Dendritic cell treated with granulocyte-macrophage colony-stimulating factor and Interleukin-4, amounts not matched to agents 40 ng/mL and 50 ng/mL, for 4 days (primary cell): ENCODE measurements around the gene NPHP4.

ENCODE experiments used
- H3K27ac Mint-ChIP-seq: one replicate; pipeline ENCODE4 v1.8.0; 2022; ENCODE audit warnings: mild to moderate bottlenecking, mixed read lengths
- H3K27me3 Mint-ChIP-seq: one replicate; pipeline ENCODE4 v1.8.0; 2022; ENCODE audit warnings: mild to moderate bottlenecking, mixed read lengths
- H3K36me3 Mint-ChIP-seq: one replicate; pipeline ENCODE4 v1.8.0; 2022; ENCODE audit warnings: low read depth, mixed read lengths
- H3K4me1 Mint-ChIP-seq: one replicate; pipeline ENCODE4 v1.8.0; 2022; ENCODE audit warnings: low read depth, mixed read lengths
- H3K4me3 Mint-ChIP-seq: one replicate; pipeline ENCODE4 v1.8.0; 2022; ENCODE audit warnings: mild to moderate bottlenecking, moderate library complexity, mixed read lengths
- H3K9me3 Mint-ChIP-seq: one replicate; pipeline ENCODE4 v1.8.0; 2022; ENCODE audit warnings: mixed read lengths
- intact Hi-C: fragments of 100-400 bp; cut with micrococcal nuclease; formaldehyde crosslinking; loops from one replicate; pipeline ENCODE4 v1.15.0; 2022

The NPHP4 gene

DNA sequence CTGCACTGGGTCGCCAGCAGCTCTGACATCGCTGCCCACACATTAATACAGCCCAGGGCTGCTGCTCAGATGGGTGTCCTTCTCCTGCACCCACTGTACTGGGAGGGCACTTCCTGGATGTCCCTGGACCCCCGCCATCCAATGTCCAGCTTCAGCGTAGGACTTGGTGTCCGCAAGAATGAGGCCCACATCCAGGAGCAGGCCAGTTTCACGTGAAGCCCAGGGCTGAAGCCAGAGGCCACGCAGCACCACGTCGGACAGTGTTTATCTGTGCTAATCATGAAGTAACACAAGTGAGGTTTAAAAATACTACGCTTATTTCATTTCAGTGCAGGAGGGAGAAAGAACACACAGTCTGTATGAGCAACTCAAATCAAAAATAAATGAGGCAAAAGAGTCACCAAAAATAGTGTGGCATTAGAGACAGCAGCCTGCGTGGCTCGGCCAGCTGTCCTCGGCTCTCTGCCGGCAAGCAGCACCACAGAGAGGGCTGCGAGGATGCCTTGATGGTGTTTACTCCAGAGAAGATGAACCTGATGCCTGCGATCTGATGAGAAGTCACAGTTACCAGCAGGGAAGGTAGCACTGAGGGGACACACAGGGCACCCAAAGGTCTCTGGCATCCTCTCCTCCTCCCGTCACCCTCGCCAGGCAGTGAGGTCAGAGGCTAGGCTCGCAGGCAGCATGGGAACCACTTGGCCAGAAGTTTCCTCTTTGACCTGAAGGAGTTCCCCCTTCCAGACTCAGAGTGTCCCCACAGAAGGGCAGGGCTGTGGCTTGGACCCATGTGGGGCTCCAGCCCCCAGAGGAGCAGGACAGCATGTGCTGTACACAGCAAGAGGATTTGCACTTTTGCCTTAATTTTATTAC, 22.1 kb upstream of the NPHP4 start:
- H3K27me3 Mint-ChIP-seq, result no peaks in the 10 kb centered on the region
- H3K27ac Mint-ChIP-seq, result peak overlapping the region; percentile 35
- intact Hi-C loops, result no loop called here
- H3K4me3 Mint-ChIP-seq, result no peak overlapping the region
- peaks cover 27% of the 10 kb centered on the region for H3K4me1 Mint-ChIP-seq
- H3K9me3 Mint-ChIP-seq, result no peaks in the 10 kb centered on the region
- H3K36me3 Mint-ChIP-seq, result peaks cover 12% of the 10 kb centered on the region

- H3K27me3 Mint-ChIP-seq, result no peaks in the 10 kb centered on the region
These were observed 21.3 kb upstream of the NPHP4 start for GRCh38 chr1:6013491-6013890.

DNA sequence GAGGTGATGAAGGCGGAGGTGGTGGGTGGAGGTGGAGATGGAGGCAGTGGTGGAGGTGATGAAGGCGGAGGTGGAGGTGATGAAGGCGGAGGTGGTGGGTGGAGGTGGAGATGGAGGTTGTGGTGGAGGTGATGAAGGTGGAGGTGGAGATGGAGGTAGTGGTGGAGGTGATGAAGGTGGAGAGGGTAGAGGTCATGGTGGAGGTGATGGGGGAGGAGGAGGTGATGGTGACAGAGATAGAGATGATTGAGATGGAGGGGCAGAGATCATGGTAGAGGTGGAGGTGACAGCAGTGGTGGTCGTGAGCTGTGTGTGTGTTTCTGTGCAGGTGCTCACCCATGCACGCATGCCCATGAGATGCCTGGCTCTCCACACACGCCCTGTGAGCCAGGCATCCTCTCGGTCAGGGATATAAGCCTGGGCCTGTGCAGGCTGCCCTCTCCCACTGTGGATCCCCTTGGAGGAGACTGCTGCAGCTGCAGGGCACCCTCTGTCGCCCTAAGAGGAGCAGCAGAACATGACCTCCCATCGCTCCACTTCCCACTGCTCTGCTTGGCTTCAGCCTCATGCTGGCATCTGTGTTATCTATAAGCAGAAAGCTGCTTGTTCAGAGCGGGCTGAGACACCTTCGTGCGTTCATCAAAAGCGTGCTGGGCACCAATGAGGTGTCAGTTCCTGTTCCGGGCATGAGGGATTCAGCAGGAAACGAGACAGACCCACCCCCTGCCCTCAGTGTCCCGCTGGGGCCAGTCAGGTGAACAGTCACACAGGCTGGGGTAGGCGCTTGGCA, 20.5 kb upstream of the NPHP4 start:
- Mint-ChIP-seq H3K9me3 (no peaks in the 10 kb centered on the region), H3K4me1 (peaks cover 36% of the 10 kb centered on the region), H3K36me3 (peaks cover 12% of the 10 kb centered on the region), H3K27me3 (no peaks in the 10 kb centered on the region), H3K27ac (no peak overlapping the region), H3K4me3 (no peak overlapping the region)
- intact Hi-C loops, result no loop called here

More at GRCh38 chr1:6013491-6013890, 21.3 kb upstream of the NPHP4 start:
- Mint-ChIP-seq H3K9me3 (no peaks in the 10 kb centered on the region), H3K27ac (no peak overlapping the region), H3K4me3 (no peak overlapping the region), H3K36me3 (peaks cover 12% of the 10 kb centered on the region), H3K4me1 (peaks cover 35% of the 10 kb centered on the region)
- intact Hi-C loops, result no loop called here

DNA sequence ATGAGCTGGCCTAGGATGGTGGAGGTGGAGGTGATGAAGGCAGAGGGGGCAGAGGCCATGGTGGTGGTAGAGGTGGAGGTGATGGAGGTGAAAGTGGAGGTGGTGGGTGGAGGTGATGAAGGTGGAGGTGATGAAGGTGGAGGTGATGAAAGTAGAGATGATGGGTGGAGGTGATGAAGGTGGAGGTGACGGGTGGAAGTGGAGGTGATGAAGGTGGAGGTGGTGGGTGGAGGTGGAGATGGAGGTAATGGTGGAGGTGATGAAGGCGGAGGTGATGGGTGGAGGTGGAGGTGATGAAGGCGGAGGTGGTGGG, 19.7 kb upstream of the NPHP4 start:
- Mint-ChIP-seq H3K4me1 (peaks cover 43% of the 10 kb centered on the region), H3K27me3 (no peaks in the 10 kb centered on the region), H3K27ac (no peak overlapping the region), H3K9me3 (no peaks in the 10 kb centered on the region), H3K36me3 (peaks cover 12% of the 10 kb centered on the region), H3K4me3 (no peak overlapping the region)
- intact Hi-C loops, result no loop called here

DNA sequence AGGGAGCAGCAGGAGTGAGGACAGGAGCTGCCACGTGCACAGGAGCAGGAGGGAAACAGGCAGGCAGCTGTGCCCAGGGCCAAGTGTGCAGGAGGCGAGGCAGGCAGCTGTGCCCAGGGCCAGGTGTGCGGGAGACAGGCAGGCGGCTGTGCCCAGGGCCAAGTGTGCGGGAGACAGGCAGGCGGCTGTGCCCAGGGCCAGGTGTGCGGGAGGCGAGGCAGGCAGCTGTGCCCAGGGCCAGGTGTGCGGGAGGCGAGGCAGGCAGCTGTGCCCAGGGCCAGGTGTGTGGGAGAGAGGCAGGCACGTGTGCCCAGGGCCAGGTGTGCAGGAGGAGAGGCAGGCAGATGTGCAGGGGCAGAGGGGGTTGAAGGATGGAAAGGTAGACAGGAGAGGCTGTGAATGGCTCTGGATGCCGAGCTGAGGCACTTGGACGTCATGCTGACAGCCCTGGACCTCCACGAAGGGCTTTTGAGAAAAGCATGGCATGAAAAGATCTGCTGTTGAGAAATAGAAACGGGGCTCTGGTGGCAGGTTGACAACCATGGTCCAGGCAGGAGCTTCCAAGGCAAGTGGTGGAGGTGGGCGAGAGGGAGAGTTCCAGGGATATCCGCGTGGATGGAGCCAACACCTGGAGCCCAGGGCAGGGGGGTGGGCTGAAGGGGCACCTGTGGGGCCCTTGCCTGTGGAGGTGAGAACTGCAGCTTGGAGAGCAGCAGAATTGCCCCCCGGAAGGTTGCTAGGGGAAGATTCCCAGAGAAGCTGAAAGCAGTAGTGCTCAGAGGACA, 19.1 kb upstream of the NPHP4 start:
- H3K27me3 Mint-ChIP-seq, result no peaks in the 10 kb centered on the region
- peaks cover 12% of the 10 kb centered on the region for H3K36me3 Mint-ChIP-seq
- no peak overlapping the region for H3K27ac Mint-ChIP-seq
- H3K4me1 Mint-ChIP-seq, result peaks cover 43% of the 10 kb centered on the region
- H3K9me3 Mint-ChIP-seq, result no peaks in the 10 kb centered on the region
- intact Hi-C loops, result no loop called here
- no peak overlapping the region for H3K4me3 Mint-ChIP-seq

DNA sequence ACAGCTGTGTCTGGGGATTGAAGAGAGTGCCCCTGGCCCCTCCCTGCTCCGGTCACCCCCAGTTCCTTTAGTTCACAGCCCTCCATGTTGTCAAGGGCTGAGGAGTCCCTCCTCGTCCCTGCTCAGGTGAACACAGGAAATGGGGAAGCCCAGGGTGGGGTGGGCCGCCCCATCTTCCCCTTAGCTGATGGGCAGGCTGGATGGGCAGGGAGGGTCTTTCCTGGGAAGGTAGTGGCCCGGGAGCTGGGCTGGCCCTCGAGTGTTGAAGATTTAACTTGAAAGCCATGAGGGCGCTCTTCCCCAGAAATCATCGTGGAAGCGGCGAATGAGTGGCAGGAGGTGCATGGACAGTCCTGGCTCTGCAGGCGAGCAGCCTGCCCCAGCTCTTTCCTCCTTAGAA, 18.3 kb upstream of the NPHP4 start:
- no peaks in the 10 kb centered on the region for H3K27me3 Mint-ChIP-seq
- H3K9me3 Mint-ChIP-seq, result no peaks in the 10 kb centered on the region
- no peak overlapping the region for H3K4me3 Mint-ChIP-seq
- peaks cover 42% of the 10 kb centered on the region for H3K4me1 Mint-ChIP-seq
- peaks cover 12% of the 10 kb centered on the region for H3K36me3 Mint-ChIP-seq
- intact Hi-C loops, result no loop called here
- H3K27ac Mint-ChIP-seq, result no peak overlapping the region

DNA sequence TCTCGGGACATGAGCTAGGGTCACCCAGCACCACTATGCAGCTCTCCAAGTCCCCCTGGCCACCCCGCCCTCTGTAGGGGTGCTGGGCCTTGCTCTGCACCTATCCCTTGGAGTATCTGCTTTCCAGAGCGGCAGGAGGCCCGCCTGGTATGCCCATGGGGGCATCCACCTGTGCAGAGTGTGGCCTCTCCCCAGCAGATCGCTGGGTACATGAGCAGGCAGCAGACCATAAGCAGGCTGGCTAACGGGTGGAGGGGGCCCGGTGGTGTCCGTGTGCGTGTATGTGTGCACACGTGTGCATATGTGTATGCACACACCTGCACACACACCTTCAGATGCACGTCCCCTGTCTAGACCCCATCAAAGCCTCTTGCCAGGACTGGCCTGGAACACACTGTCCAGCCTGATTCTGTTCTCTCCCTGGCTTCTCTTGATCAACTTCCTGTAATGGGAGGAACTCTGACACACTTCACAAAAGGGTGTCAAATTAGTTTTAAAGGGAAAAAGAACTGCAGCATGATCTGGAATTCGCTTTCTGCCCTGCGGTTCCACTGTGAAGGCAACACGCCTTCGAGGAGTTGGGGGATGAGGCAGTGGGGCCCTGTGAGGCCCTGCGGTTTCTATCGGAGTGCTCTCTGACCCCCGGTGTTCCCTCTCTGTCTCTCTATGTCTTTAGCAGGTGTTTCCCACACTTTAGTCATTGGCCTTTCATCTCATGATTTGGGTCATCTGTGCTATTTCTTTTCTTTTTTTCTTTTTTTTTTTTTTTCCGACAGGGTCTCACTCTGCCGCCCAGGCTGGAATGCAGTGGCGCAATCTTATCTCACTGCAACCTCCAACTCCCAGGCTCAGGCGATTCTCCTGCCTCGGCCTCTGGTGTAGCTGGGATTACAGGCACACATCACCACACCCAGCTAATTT, 17.2 kb upstream of the NPHP4 start:
- H3K9me3 Mint-ChIP-seq, result no peaks in the 10 kb centered on the region
- peaks cover 30% of the 10 kb centered on the region for H3K4me1 Mint-ChIP-seq
- H3K27ac Mint-ChIP-seq, result no peak overlapping the region
- intact Hi-C loops, result no loop called here
- peaks cover 12% of the 10 kb centered on the region for H3K36me3 Mint-ChIP-seq
- no peaks in the 10 kb centered on the region for H3K27me3 Mint-ChIP-seq
- no peak overlapping the region for H3K4me3 Mint-ChIP-seq

GRCh38 chr1:6008696-6009095, 16.5 kb upstream of the NPHP4 start:
- Mint-ChIP-seq H3K9me3 (no peaks in the 10 kb centered on the region), H3K27me3 (no peaks in the 10 kb centered on the region), H3K4me1 (peaks cover 23% of the 10 kb centered on the region), H3K27ac (no peak overlapping the region), H3K4me3 (no peak overlapping the region), H3K36me3 (peaks cover 9% of the 10 kb centered on the region)
- intact Hi-C loops, result no loop called here

GRCh38 chr1:6008084-6008415, 15.8 kb upstream of the NPHP4 start:
- Mint-ChIP-seq H3K27me3 (no peaks in the 10 kb centered on the region), H3K36me3 (peaks cover 9% of the 10 kb centered on the region), H3K9me3 (no peaks in the 10 kb centered on the region), H3K27ac (no peak overlapping the region), H3K4me1 (peaks cover 20% of the 10 kb centered on the region), H3K4me3 (no peak overlapping the region)
- intact Hi-C loops, result no loop called here

GRCh38 chr1:6007318-6008083, 15.3 kb upstream of the NPHP4 start:
- H3K27ac Mint-ChIP-seq, result no peak overlapping the region
- intact Hi-C loops, result no loop called here
- H3K27me3 Mint-ChIP-seq, result no peaks in the 10 kb centered on the region
- no peaks in the 10 kb centered on the region for H3K9me3 Mint-ChIP-seq
- H3K36me3 Mint-ChIP-seq, result peaks cover 11% of the 10 kb centered on the region
- H3K4me3 Mint-ChIP-seq, result no peak overlapping the region
- peaks cover 20% of the 10 kb centered on the region for H3K4me1 Mint-ChIP-seq

DNA sequence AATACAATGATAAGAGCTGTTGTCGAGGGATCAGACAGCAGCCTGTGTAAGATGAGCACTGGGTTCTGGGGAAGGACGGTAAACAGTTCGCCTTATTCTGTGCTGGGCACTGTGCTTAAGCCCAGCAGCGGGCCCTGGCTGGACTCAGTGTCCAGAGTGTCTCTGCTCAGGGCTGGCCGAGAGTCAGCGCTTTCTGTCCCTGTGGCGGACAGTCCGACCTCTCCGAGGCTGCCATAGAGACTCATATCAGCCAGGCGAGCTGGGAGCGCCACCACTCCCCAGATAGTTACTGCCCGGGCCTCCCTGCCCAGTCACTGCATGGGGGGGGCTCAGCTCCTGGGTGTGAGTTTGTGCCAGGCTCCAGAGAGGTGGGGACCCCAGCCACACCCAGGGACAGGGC, 14.7 kb upstream of the NPHP4 start:
- Mint-ChIP-seq H3K4me1 (peaks cover 20% of the 10 kb centered on the region), H3K27ac (no peak overlapping the region), H3K4me3 (no peak overlapping the region), H3K27me3 (no peaks in the 10 kb centered on the region), H3K36me3 (peaks cover 11% of the 10 kb centered on the region), H3K9me3 (no peaks in the 10 kb centered on the region)
- intact Hi-C loops, result no loop called here

- Mint-ChIP-seq H3K9me3 (no peaks in the 10 kb centered on the region), H3K36me3 (peaks cover 11% of the 10 kb centered on the region), H3K4me1 (peaks cover 20% of the 10 kb centered on the region), H3K4me3 (no peak overlapping the region), H3K27me3 (no peaks in the 10 kb centered on the region), H3K27ac (no peak overlapping the region)
- intact Hi-C loops, result no loop called here
These were observed 13.2 kb upstream of the NPHP4 start for GRCh38 chr1:6005276-6005917.
